Measurements from ENCODE around the gene DHX35.

Gene DHX35, protein sequence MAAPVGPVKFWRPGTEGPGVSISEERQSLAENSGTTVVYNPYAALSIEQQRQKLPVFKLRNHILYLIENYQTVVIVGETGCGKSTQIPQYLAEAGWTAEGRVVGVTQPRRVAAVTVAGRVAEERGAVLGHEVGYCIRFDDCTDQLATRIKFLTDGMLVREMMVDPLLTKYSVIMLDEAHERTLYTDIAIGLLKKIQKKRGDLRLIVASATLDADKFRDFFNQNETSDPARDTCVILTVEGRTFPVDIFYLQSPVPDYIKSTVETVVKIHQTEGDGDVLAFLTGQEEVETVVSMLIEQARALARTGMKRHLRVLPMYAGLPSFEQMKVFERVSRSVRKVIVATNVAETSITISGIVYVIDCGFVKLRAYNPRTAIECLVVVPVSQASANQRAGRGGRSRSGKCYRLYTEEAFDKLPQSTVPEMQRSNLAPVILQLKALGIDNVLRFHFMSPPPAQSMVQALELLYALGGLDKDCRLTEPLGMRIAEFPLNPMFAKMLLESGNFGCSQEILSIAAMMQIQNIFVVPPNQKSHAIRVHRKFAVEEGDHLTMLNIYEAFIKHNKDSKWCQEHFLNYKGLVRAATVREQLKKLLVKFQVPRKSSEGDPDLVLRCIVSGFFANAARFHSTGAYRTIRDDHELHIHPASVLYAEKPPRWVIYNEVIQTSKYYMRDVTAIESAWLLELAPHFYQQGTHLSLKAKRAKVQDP

DNA sequence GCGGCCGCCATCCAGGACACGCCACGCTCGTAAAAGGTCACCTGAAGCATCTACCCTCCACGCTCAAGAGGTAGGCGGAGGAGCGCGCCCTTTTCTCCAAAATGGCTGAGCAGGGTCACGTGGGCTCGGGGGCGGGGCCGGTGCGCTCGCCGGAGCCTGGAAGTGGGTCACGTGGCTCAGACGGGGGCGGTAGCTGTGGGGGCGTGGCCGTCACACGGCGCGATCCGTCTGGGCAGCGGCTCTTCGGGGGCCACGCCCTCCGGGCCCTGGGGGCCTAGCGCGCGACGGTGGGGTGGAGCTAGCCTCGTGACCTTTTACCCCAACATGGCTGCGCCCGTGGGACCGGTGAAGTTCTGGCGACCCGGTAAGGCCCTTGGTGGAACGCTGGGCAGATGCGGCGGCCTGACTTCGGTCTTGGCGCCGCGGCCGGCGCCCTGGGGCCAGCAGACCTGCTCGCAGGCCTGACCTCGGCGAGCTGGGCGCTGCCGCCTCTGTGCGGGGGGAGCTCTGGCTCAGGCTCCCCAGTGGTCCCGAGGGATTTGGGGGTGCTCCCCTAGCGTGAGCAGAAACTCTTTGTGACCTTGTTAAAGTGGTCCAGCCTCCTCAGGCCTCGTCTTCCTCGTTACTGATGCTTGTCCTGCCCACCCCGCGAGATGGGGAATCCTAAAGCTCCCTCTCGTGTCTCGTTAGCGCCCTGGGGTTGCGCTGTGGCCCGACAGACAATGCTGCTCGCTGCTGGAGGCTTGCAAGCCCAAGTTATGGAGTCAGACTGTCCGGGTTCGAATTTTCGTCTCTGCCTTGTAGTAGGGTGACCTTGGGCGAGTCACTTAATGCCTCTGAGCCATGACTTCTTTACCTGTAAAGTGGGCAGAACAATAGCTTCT lies at the start of gene DHX35:
DHX35 (plus strand) TSS at position 301 of the 884 bp plus-strand sequence; CDS start at position 325, 24 bp downstream.
- DNase-seq: peak; percentile 93 to 98

DNA sequence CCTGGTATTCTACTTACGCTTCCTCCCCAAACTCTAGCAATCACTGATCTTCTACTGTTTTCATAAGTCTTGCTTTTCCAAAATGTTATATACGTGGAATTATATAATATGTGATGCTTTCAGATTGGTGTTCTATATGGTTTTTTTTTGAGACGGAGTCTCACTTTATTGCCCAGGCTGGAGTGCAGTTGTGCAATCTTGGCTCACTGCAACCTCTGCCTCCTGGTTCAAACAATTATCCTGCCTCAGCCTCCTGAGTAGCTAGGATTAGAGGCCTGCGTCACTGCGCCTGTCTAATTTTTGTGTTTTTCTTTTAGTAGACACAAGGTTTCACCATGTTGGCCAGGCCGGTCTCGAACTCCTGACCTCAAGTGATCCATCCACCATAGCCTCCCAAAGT lies 46.8 kb upstream of the DHX35 start:
- DNase-seq: no peak

DNA sequence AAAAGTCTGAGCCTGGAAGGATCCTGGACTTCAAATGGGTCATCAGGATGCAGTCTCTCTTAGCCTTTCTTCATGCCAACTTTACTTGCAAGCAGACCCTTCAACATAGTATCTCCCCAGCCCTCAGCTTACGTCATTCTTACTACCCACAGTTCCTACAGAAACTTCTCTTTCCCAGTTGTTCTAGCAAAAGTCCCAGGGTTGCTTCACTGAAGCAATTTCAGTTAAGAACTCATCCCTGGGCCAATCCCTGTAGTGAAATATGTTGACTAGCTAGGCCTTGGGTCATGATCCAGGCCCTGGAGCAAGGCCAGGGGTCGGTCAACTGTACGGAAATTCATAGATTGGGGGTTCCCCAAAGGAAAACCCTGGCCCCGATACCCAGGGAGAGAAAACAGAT lies 44.5 kb upstream of the DHX35 start:
- DNase-seq: no peak

DNA sequence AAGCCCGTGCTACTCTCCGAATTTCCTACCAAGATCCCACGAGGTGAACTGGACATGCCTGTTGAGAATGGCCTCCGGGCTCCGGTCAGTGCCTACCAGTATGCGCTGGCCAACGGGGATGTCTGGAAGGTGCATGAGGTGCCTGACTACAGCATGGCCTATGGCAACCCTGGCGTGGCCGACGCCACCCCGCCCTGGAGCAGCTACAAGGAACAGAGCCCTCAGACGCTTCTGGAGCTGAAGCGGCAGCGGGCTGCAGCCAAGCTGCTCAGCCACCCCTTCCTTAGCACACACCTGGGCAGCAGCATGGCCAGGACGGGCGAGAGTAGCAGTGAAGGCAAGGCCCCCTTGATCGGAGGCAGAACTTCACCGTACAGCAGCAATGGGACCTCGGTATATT lies 44.0 kb upstream of the DHX35 start:
- no peak for DNase-seq

DNA sequence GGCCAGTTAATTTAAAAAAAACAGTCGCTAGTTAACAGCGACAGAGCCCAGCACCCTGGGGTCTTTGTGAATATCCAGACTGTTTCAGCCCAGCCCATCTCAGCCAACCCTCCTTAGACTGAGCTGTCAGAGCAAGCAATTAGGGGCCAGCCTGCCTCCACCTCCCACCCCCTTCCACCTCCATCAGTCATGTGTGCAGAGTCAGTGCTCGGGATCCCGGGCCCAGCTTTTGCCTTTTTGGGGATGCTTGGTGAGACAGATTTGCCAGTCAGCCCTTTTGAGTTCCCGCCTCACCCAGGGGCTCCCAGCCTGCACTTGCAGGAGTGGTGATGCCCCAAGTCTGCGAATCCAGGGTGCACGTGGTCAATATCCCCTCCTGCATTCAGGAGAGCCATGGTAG lies 42.5 kb upstream of the DHX35 start:
- no peak for DNase-seq

DNA sequence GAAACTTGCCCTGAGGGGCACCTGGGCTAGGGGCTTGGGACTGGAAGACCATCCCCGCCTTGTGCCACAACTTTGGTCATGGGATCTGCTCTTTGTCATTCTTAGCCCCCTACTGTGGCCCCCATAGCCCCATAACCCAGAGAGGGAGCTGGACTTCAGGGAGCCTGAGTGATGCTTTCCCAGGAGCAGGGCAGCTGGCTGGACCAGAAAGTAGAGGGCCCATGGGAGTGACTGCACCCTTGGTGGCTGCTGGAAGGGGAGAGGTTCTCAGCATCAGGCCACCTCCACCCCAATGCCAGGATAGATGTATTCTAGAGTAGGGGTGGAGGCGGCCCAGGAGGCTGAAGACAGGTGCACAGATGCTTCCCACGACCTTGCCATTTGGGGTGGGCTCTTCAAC lies 41.7 kb upstream of the DHX35 start:
- DNase-seq: no peak

DNA sequence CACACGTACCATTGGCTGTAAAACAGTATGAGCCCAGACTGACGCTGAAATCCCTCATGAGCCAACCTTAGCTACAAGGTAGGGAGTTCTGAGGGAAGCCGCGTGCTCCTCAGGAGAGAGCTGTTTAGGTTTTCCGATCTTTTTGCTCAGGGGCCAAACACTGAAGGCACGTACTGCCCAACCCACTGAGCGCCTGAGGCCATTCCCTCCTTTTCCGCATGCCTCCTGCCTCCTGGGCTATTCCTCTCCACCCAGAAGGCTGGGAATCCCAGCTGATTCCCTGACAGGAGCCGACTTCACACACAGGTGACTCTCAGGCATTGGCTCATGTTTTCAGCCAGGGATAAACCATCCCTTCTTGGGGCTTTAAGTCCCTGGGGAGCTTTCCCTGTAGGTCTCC lies 41.3 kb upstream of the DHX35 start:
- no peak for DNase-seq

DNA sequence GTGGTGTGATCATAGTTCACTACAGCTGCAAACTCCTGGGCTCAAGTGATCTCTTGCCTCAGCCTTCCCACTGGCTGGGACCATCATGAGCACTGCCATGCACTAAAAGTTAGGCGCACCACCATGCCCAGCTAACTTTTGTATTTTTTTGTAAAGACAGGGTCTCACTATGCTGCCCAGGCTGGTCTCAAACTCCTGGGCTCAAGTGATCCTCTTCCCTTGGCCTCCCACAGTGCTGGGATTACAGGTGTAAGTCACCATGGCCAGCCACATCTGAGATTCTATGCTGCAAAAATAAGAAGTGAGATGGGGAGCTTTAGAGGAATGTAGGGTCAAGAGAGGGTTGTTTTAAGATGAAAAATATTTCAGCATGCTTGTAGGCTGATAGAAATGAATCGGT lies 37.4 kb upstream of the DHX35 start:
- DNase-seq: no peak

DNA sequence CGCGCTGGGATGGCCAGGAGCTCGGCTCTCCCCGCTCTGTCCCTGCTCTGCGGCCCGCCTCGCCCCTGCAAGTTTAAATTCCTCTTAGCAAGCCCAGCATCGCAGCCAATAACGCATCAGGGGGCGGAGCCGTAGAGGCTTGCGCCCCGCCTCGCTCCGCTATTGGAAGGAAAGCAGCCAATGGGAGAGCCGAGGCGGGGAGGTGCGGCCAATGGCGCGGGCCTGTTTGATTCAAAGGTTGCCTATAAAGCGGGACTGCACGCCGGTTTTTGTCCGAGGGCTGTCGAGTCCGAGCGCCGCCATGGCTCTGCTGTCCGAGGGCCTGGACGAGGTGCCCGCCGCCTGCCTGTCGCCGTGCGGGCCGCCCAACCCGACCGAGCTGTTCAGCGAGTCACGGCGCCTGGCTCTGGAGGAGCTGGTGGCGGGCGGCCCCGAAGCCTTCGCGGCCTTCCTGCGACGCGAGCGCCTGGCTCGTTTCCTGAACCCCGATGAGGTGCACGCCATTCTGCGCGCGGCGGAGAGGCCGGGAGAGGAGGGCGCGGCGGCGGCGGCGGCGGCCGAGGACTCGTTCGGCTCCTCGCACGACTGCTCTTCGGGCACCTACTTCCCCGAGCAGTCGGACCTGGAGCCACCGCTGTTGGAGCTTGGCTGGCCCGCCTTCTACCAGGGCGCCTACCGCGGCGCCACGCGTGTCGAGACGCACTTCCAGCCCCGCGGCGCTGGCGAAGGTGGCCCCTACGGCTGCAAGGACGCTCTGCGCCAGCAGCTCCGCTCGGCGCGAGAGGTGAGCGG lies 35.8 kb upstream of the DHX35 start, which contains the start of gene FAM83D:
FAM83D (plus strand) TSS at position 276 of the 792 bp plus-strand sequence; CDS start at position 302, 26 bp downstream.
- peak; percentile 96 to 98 for DNase-seq

DNA sequence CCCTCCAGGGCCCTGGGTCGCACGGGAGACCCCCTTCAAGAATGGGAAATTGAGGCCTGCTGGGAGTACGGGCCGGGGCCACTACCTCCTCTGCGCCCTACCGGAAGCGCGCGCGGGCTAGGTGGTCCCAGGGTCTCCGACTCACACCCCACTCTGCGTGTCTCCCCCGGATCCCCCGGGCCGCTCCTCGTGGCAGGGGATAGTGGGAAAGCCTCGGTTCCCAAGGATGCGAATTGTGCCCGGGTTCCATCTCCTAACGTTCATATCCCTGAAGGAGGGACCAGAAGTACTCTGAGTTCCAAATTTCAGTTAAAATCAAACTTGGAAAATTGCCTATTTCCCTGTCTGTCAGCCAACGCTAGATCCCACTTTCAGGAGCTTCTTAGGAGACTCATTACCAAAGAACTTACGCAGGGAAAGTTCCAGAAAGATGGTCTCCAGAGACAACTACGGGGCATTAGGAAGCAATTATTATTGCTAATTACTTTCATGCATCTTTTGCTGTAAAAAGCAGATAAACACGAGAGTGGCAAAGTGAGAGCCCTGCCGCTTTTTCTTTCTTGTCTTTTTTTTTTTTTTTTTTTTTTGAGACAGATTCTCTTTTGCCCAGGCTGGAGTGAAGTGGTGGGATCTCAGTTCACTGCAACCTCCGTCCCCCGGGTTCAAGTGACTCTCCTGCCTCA lies 35.1 kb upstream of the DHX35 start:
- peak in 1 of 2 experiments; percentile 17 for DNase-seq

DNA sequence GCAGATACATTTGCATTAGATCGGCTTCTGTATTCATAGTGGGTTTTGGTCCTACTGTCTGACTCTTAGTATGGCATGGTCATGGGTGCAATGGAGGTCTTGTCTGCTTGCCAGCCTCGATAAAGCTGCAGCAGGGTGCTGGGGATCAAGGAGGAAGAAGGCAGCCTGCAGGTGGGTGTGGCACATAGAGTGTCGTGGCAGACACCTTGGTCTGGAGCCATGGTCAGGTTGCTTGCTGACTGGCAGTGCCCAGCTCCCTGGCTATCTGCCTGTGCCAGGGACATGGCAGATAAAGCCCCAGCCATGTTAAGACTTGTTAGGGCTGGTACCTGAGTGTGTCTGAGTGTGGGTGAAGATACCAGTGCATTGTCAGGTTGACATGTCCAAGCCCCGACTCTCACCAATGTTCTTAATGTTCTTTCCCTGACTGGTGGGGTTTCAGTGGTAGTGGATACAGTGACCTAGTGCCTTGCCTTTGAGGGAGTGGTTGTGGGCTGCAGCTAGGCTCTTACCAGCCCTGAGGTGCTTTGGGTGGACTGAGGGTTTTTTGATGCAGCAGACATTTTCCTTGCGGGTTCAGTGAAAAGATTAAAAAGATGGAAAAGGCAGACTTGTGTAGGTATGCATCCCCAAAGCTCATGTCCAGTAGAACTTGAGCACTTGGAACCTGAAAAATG lies 34.1 kb upstream of the DHX35 start:
- peak in 1 of 2 experiments; percentile 31 for DNase-seq

DNA sequence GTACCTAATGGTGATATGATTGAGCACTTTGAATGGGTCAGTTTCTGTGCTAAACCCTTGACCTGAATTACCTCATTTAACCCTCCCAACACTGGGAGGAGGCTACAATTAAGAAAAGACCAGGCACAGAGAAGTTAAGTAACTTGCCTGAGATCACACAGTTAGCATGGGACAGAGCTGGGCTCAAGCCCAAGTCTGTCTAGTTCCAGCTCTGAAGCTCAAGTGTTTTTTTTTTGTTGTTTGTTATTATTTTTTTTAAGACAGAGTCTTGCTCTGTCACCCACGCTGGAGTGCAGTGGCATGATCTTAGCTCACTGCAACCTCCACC lies 31.9 kb upstream of the DHX35 start:
- DNase-seq: no peak

DNA sequence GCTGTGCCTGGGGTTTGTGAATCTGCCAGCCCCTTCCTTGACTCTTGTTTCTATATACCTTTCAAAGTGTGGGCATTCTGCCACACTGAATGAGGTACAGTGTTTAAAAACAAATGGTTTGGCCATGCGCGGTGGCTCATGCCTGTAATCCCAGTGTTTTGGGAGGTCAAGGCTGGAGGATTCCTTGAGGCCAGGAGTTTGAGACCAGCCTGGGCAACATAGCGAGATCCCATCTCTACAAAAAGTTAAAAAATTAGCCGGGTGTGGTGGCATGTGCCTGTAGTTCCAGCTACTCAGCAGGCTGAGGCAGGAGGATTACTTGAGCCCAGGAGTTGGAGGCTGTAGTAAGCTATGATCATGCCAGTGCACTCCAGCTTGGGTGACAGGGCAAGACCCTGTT lies 30.2 kb upstream of the DHX35 start:
- no peak for DNase-seq

DNA sequence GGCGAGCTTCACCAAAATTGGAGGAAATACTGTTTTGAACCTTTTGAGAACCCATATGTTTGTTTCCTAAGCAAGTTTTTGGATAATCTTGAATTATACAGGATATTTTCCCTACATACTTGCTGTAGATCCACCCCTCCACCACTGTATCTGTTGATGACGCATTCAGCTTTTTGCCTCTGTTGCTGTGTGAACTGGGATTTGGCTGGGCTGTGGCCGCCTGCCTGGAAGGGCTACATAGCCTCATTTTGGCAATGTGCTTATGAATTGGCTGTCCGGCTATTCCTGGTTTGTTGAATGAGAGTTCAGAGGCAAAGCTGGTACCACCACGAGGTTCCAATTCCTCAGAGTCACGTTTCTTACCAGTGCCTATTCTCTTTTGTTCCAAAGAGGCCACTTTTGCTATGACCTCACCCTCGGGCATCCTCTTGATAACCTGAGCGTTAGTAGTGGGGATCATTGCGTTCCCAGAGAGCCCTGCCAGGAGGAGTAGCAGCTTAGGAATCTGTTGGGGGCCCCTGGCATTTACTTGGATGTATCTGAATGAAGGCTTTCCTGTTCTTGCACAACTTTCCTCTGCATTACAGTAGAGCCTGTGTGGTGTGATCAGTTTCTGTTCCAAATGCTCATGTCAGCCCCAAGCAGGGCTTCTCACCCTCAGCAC lies 29.6 kb upstream of the DHX35 start:
- peak in 1 of 2 experiments; percentile 23 for DNase-seq

DNA sequence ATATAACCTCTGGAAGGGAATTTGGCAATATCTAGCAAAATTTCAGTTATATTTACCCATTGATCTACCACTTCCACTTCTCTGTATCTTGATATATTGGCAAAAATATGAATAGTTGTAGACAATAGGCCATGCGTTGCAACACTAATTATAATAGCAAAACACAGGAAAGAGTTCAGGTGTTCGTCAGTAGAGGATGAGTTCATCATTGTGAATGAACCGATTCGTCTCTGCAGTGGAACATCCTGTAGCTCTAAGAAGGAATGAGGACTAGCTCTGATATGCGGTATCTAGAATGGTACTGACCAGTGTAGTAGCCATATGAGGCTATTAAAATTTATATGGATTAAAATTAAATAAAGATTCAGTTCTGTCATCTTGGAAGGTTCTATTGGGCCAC lies 27.6 kb upstream of the DHX35 start:
- DNase-seq: no peak

DNA sequence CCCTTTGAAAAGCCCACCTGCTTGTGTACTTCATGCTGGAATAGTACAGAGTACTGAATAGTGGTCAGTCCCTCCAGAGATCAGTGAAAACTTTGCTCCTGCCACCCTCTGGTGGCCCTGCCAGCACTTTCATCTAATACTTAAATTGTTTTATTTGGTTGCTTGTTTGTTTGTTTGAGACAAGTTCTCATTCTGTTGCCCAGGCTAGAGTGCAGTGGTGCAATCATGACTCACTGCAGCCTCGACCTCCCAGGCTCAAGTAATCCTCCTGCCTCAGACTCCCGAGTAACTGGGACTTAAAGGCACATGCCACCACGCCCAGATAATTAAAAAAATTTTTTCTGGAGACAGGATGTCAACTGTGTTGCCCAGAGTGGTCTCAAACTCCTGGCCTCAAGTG lies 26.9 kb upstream of the DHX35 start:
- no peak for DNase-seq

DNA sequence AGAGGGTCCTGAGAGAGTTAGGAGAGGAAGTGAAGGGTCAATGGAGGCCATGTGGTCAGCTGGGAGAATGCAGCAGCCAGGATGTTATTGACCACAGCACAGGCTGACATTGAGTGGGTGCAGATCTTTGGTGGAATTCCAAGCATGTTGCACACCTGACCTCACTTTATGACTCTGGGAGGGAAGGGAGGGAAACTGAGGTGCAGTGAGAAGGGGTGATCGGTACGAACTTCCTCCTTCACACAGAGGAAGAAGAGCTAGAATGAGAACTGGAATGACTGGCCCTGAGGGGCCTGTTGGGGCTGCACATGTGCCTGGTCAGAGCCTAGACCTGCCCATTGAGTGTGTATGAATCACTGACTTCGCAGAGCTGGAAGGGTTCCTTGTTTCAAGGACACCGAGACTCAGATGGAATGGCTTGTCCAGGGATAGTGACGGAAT lies 26.2 kb upstream of the DHX35 start:
- DNase-seq: no peak

DNA sequence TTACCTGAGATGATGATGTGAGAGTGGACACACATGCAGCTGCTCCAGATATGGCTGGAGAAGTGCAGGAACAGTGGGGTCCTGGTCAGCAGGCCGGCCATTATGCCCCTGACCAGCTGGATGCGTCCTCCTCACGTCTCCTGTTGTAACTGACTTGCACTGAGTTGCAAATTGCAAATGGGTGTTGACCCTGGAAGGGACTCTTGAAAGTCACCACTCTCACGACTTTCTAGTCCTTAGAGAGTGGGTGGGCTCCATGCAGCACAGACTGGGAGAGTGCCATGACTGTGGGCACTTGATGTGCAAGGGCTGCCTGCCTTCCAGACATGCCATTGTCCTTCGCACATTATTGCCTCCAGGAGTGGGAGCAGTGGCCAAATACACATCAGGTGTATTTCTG lies 25.1 kb upstream of the DHX35 start:
- DNase-seq: no peak

DNA sequence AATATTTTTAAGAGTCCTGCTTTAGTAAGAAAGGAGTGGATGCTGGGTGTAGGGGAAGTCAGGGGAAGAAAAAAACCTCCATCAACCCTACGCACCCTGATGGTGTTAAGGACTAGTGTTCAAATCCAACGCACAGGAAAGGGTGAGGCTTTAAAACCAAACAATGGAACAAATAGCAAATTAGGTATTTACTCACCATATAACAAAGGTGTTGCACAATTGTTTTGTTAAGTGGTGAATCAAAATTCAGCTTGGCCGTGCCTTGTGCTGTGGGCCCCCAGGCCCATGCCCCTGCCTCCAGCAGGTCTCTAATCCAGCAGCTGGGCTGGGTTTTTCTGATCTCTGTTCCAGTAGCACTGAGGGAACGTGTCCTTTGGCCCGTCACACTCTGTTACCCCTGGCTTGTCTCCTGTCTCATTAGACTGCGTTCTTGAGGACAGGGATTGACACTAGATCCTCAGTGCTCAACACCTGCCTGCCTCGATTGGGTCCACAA lies 24.1 kb upstream of the DHX35 start:
- no peak for DNase-seq

DNA sequence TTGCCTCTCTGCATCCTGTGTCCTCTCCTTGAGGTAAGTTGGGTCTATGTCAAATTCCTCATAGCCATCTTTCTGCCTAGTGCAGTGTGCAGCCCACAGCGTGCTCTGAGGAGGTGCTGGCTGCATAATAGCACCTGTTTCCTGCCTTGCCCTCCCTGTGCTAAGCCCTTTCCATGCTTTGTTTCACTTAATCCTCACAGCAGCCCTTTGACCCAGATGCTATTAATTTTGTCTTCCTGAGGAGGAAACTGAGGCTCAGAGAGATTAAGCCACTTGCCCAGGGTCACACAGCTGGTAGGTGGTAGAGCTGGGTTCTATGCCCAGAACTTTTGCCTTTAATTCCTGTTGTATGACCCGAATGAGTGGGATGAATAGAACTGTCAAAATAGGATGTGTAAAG lies 22.5 kb upstream of the DHX35 start:
- no peak for DNase-seq

DNA sequence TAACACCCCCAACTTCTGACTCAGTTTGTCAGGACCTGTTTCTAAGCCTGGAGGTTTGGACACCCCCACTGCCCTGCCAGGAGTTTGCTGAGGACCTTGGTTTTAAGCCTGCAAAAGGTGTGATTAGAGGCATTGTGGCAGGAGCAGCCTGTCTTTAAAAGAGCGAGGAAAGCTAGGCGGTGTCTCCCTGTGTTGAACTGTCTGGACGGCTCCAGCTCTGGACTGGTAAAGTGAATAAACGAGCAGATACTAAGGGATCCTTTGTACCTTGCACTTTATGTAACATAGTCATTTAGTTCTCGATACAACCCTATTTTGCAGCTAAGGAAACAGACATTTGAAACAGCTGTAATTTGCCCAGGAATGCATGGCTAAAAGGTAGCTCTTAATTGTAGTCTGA lies 21.5 kb upstream of the DHX35 start:
- DNase-seq: no peak
